ENCODE data around the gene SMAGP.
"Not testable (repeated sequence)": the region's sequence is repeated elsewhere in the genome, so short reads cannot be mapped to it uniquely, and the experiment has no call there.

Gene SMAGP, protein sequence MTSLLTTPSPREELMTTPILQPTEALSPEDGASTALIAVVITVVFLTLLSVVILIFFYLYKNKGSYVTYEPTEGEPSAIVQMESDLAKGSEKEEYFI

DNA sequence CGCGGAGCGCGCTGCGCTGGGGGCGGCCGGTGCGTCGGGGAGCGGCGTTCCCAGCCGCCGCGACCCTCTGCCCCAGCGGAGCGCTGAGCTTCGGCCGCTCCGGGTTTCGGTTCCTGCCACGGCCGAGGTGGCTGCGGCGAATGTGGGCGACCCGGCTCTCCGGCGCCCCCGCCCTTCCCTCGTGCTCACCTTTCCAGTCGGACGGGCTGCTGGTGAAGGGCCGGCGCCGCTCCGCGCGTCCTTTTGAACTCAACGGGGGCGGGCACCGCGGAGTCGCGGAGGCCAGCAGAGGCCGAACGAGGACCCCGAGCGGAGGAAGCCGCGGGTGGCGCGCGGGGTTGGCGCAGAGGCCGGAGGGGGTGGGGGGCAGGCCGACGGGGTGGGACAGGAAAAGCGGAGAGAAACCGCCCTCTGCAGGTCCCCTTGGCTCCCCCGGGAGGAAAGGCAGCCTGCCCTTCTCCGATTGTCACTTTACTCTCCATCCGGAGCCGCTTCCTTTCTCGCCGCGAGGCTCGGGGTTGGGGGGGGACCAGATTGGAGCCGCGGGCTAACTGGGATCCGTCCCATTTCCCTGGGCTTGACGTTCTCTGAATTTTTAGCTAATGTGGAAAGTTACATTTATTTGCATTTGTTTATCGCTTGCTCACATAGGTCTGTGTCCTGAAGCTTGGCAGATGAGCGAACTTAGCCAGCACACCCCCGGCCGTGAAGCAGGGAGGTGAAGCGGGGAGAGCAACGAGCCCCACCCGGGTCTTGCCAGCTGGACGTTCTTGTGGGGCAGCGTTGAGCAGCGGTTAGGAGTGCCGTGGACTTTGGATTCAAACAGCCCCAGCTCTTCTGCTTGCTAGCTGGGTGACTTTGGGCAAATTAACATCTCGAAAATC is at the start of gene SMAGP:
Gene SMAGP, minus strand, starts transcription at position 349 of the 884 bp plus-strand sequence. CDS start 1,137 bp downstream, outside the sequence.
- DNase-seq (ENCODE audit: low read depth, low spot score) = peak; percentile 85

DNA sequence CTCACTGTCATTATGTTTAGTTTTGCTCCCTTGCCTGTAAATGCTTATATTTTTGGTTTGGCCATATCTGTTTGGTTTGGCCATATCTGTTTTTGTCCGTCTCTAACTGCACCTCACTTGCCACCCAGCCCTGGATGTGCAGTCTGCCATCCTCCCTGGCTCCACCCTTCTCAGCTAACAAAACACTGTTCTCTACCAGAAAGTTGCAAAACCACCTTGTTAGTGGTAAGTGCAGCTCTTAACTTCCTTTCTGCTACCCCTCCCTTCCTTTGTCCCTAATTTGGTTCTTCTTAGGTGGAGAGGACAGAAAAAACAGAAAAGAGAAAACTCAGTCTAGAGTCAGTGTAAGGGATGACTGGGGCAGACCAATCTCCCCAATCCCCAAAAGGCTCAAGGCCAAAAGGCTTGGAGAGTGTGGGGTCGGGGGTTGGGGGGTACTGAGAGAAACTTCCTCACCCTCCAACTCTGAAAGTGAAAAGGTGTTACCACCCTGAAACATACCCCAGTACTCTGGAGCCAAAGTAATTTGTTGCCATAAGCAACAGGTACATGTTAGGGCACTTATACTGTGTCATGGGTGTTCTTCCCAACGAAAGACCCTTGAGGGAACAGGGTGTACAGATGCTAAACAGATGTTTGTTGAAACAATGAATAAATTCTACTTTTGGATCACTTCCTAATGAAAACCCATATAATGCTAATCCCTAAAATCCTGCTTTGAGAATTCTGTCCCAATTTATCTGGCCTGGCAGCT is 48.8 kb upstream of the SMAGP start:
- DNase-seq (ENCODE audit: low read depth, low spot score) = no peak

GRCh38 chr12:51318057-51318806 is 48.0 kb upstream of the SMAGP start:
- peak; percentile 54 for DNase-seq (ENCODE audit: low read depth, low spot score)

DNA sequence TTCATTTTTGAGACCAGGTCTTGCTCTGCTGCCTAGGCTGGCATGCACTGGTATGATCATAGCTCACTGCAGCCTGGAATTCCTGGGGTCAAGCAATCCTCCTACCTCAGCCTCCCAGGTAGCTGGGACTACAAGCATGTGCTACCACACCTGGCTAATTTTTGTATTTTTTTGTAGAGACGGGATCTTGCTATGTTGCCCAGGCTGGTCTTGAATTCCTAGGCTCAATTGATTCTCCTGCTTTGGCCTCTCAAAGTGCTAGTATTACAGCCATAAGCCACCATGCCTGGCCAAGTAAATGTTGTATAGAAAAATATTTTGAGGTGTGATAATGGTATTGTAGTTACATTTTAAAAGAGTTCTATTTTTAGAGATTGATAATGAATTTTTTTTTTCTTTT is 41.2 kb upstream of the SMAGP start:
- DNase-seq (ENCODE audit: low read depth, low spot score) = no peak

DNA sequence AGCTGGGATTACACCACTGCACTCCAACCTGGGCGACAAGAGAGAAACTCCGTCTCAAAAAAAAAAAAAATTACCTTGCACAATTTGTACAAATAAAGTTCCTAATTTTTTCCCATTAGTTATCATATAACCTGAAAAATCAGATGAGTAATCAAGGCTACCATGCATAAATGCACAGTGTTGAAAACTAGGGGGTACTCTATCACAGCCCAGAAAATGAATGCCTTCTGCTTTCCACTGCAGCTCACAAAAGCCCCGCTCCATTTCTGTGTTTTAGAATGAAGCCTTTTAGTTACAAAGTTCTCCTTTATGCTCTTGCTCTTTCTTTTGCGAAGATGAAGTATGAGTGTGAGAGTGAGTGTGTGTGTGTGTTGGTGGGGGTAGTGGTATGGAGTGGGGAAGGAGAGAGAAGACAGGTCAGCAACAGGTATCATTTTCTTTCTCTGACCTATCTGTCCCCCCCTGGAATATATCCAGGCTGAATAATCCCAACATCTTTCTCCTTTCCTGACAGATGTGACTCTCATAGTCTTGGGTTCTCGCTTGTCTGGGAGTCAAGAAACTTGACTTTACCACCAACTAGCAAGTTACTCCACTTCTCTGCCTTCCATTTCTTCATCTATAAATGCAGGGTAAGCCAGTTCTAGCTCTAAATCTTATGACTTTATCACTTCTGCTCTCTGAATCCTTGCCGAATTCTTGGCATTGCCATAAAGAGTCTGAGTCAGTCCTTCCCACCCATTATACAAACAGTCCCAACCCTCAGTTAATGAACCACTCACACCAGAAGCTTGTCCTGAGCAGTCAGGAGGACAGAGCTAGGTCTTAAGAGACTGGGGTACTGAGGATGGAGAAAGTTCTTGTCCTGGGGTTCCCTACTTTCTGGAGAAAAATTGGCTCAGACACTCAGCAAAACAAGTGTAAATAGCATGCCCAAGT is 37.7 kb upstream of the SMAGP start:
- no peak for DNase-seq (ENCODE audit: low read depth, low spot score)

- DNase-seq (ENCODE audit: low read depth, low spot score) = no peak
Measured at GRCh38 chr12:51306507-51306906, 36.3 kb upstream of the SMAGP start.

DNA sequence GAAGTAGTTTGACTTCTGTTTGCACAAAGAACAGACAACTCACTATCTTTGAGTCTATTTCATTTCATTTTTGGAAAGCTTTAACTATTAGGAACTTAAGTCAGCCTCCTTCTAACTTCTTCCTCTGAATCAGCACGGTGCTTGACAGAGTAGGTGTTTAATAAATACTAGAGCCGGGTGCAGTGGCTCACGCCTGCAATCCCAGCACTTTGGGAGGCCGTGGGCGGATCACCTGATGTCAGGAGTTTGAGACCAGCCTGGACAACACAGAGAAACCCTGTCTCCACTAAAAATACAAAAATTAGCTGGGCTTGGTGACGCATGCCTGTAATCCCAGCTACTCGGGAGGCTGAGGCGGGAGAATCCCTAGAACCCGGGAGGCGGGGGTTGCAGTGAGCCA is 30.6 kb upstream of the SMAGP start:
- DNase-seq (ENCODE audit: low read depth, low spot score) = not testable (repeated sequence)

DNA sequence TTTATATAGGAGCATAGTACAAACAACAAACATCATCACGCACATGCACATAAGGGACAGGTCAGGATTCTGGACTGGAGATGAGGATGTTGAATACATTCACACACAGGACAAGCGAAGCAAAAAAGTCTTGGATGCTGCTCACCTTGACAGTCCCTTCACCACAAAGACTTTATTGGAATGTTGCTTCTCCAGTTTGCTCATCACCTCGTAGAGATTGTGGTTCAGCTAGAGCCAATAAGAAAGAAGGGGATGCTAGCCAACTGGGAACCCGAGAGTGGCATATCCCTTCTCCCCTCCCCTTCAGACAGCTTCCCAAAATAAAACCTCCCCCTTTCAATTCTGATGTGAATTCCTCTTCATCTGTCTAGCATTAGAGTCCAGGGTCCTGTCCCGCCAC is 25.4 kb upstream of the SMAGP start:
- peak; percentile 10 for DNase-seq (ENCODE audit: low read depth, low spot score)

- DNase-seq (ENCODE audit: low read depth, low spot score) = not testable (repeated sequence)
Measured at GRCh38 chr12:51294097-51294496, 23.9 kb upstream of the SMAGP start.

DNA sequence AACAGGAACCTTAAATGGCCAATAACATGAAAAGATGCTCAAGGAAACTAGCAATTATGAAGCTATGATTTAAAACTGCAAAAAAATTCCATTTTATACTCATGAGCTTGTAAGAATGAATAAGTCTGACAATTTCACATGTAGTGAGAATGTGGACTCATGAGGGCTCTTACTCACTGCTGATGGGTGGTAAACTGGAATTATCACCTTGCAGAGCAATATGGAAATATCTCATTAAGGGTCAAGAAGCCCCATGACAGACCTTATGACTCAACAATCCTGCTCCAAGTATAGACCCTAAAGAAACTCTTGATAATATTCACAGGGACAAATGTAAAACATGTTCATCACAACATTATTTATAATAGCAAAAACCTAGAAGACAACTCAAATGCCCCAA is 23.5 kb upstream of the SMAGP start:
- no peak for DNase-seq (ENCODE audit: low read depth, low spot score)

DNA sequence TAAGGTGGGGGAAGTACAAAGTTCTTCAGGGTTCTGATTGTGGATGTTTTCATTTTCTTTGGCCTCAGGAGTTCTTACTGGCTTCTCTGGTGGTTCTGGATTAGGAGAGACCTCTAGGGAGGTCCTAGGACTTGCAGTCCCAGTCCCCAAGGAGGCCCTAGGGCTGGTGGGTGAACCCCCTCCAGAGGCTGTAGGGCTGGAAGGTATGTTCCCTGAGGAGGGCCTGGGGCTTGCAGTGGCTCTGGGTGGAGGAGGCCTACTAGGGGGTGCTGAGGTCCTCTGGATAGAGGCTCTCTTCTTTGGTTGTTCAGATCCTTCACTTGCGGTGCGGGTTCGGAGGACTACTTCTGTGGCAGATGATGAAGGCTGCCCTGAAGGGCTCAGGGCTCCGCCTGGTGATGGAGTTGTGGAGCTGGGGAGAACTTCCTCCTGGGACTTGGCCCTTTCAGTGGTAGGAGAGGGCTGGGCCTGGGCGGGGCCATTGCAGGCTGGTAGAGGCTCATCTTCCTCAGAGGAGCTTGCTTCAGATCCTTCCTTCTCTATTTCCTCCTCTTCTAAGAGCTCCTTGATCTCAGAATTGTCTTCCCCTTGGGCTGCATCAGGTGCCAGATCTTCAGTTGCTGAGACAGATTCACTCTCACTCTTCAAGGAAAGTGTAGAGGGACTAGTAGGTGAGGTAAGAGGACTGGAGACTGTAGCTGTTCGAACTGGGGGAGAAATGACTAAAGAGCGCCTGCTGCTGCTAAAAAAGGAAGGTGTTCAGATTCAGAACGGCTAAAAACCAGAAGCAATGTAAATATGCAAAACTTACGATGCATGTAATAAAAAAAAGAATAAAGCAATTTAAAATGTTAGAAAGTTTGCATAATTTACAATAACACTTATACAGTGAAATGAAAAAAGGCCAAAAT is 21.6 kb upstream of the SMAGP start:
- DNase-seq (ENCODE audit: low read depth, low spot score) = peak; percentile 12

GRCh38 chr12:51285843-51286242 is 15.6 kb upstream of the SMAGP start:
- DNase-seq (ENCODE audit: low read depth, low spot score) = no peak

- DNase-seq (ENCODE audit: low read depth, low spot score) = no peak
Measured at GRCh38 chr12:51281202-51281924, 11.1 kb upstream of the SMAGP start.

DNA sequence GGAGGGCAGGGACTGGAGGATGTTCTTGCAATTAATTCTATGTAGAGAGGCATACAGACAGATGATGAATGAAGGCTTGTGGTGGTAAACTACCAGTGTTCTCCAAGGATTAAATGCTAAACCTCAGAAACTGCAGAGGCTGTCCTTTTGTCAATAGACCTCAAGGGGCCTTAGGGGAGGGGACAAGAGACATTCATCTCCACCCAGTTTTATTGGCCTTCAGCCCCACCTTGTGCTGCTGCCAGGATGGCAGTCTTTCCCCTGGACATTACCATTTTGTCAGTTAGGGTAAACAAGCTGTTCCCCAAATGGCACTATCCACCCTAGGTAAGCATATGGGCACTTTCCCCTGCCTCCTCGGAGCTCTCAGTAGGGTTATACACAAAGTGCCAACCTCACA is 4.9 kb upstream of the SMAGP start:
- peak; percentile 28 for DNase-seq (ENCODE audit: low read depth, low spot score)

- DNase-seq (ENCODE audit: low read depth, low spot score) = not testable (repeated sequence)
Measured at GRCh38 chr12:51272810-51273209, 2.6 kb upstream of the SMAGP start.

DNA sequence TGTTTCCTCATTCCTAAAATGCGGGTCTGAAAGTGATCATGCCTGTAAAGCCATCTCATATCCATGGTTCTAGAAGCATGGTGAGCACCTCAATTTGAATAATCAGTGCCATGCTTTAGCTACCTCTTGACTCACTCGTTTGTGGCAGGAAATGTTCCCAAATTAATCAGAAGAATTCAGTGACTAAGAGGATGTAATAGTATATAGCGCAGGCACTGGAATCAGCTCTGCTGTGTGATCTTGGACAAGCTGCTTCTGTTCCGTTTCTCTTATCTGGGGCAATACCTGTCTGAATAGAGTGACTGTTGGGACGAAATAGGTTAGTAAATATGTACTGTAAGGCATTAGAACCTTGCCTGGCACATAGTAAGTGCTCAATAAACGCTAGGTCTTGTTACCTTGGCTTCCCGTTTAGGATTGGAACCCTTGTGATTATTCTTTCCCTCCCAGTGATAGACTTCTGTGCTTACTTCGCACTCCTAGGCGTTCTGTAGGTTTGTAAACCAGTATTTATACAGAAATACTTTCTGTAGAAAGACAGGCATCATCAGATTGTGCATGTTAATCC is 820 bp upstream of the SMAGP start:
- DNase-seq (ENCODE audit: low read depth, low spot score) = no peak

DNA sequence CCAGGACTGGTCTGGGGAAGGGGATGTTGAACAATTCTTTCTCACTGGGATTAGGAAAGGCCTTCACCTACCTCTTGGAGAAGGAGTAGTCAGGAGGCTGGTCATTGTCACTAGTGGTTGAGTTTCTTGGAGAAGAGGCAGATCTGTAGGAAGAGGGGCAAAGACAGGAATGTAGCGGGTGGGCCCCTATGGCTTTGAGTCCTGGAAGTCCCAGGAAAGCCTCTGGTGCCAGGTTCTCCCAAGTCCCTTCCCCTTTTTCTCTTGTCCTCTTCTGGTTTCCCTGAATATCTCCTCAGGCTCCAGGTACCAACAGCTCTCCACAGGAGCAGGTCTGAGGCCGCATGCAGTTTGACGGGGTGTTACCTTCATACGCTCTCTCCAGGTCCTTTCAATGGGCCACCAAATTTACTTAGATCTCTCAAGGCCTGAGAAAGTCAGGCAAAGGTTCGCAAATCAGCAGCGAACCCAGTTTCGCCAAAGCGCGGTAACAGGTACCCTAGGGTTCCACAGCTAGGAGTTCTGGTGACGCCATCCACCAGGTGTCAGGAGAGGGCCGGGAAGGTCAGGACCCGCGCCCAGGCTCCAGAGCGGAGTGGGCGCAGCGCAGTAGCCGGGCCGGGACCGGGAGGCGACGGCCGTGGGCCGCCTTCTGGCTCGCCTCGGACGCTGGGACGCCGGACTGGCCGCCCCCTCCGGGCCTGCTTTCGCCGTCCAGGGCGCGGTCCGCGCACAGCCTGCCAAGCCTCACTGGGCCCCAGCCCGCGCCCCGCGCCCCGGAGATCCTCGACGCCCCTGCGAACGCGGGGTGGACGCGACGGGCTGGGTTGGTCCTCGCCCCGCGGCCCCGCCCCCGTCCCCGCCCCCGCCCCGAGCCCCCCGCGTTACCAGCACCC is 795 bp downstream of the SMAGP start:
- peak; percentile 87 for DNase-seq (ENCODE audit: low read depth, low spot score)

DNA sequence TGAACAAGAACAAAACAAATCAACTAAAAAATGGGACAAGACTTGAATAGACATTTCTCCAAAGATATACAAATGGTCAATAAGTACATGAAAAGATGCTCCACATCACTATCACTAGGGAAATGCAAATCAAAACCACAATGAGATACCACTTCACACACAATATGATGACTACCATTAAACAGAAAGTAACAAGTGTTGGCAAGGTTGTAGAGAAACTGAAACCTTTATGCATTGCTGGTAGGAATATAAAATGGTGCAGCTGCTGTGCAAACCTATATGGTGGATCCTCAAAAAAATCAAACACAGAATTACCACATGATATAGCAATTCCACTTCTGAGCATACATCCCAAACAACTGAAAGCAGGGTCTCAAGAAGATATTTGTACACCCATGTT is 5.2 kb downstream of the SMAGP start:
- no peak for DNase-seq (ENCODE audit: low read depth, low spot score)
